Dedifferentiated amniotic fluid mesenchymal stem cell (primary cell): ENCODE data around the gene CIAPIN1.

Experiments used
- DNase-seq: peaks from one replicate; pipeline ENCODE4 v3.0.0-alpha.2; 2016; ENCODE audit errors: extremely low spot score

Gene CIAPIN1

DNA sequence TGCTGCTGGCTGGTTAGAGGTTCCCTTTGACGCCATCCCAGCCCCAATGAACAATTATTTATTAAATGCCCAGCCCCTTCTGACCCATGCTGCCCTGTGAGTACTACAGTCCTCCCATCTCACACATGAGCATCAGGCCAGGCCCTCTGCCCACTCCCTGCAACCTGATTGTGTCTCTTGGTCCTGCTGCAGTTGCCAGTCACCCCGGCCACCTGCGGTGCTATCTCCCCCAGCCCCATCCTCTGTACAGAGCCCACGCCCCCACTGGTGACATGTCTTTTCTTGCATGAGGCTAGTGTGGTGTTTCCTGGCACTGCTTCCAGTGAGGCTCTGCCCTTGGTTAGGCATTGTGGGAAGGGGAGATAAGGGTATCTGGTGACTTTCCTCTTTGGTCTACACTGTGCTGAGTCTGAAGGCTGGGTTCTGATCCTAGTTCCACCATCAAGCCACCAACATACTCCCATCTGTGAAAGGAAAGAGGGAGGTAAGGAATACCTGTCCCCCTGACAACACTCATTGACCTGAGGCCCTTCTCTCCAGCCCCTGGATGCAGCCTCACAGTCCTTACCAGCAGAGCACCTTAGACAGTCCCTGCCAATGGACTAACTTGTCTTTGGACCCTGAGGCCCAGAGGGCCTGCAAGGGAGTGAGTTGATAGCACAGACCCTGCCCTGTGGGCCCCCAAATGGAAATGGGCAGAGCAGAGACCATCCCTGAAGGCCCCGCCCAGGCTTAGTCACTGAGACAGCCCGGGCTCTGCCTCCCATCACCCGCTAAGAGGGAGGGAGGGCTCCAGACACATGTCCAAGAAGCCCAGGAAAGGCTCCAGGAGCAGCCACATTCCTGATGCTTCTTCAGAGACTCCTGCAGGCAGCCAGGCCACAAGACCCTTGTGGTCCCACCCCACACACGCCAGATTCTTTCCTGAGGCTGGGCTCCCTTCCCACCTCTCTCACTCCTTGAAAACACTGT, 63.6 kb downstream of the CIAPIN1 start:
- no peak for DNase-seq

DNA sequence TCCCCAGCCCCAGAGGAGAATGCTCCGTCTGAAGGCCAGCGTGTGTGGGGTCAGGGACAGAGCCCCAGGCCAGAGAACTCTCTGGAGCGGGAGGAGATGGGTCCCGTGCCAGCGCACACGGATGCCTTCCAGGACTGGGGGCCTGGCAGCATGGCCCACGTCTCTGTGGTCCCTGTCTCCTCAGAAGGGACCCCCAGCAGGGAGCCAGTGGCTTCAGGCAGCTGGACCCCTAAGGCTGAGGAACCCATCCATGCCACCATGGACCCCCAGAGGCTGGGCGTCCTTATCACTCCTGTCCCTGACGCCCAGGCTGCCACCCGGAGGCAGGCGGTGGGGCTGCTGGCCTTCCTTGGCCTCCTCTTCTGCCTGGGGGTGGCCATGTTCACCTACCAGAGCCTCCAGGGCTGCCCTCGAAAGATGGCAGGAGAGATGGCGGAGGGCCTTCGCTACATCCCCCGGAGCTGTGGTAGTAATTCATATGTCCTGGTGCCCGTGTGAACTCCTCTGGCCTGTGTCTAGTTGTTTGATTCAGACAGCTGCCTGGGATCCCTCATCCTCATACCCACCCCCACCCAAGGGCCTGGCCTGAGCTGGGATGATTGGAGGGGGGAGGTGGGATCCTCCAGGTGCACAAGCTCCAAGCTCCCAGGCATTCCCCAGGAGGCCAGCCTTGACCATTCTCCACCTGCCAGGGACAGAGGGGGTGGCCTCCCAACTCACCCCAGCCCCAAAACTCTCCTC, 64.5 kb downstream of the CIAPIN1 start:
- no peak for DNase-seq

DNA sequence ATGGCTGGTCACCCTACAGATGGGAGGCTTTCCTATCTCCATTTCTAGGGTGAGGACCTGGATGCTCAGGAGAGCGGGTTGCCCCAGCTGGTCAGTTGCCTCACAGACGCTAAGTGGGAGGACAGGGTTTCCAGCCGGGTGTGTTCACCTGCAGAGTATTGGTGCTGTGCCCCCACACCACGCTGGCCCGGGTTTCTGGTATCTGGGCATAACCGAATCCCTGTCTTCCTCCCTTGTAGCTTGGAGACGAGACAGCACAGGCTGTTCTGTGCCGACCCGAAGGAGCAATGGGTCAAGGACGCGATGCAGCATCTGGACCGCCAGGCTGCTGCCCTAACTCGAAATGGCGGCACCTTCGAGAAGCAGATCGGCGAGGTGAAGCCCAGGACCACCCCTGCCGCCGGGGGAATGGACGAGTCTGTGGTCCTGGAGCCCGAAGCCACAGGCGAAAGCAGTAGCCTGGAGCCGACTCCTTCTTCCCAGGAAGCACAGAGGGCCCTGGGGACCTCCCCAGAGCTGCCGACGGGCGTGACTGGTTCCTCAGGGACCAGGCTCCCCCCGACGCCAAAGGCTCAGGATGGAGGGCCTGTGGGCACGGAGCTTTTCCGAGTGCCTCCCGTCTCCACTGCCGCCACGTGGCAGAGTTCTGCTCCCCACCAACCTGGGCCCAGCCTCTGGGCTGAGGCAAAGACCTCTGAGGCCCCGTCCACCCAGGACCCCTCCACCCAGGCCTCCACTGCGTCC, 65.2 kb downstream of the CIAPIN1 start:
- no peak for DNase-seq

DNA sequence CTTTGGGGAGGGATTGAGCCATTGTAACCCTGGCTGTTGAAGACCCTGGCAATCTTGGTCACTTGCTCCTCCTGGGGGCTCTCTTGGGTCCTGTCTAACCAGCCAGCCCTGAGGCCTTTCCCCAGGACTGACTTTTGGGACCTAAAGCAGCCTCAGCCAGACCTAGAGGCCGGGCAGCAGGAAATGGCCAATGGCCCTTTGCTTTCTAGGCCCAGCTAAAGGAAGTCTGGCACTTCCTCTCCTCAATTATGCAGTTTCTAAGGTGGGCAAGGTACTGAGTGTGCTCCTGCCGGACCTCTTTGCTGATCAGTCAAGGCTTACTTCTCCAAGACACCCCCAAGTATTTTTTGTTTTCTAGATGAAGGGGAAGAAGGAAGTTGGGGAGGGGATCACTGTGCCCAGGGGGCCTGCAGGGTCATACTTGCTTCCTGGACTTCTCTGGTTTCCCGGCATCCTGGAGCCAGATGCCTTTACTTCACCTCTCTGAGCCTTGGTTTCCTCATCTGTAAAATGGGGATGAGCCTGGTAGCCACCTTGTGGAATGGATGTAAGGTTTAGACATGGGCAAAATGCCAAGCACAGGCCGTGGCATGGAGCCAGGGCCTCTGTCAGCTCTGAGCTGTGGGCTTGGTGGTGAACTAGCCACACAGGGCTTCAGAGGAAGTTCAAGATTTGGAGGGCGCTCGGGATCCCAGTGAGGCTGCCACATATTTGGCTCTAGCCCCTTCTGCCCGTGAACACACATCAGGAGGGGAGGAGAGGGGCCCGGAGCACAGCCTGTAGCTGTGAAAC, 66.3 kb downstream of the CIAPIN1 start:
- no peak for DNase-seq

DNA sequence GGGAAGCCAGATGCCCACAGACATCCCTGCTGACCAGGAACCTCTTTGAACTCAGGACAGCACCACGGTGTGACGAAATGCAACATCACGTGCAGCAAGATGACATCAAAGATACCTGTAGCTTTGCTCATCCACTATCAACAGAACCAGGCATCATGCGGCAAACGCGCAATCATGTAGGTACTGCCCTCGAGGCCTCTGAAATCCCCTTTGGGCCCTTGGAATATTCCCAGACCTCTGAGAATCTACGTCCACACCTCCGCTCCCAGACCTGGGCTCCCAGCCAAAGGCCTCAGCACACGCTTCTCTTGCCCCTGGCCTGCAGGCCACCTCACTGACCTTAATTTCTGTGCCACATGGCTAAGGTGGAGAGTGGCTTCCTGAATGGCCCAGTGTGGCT, 67.6 kb downstream of the CIAPIN1 start:
- DNase-seq = no peak
